GM21529 (cell line): ENCODE results near the gene TCFL5.

ENCODE experiments used
- ATAC-seq: cut with Tn5 transposase; IDR thresholded peaks from one replicate; pipeline ENCODE4 v1.9.1; 2021; ENCODE audit not compliant: unreplicated experiment

The TCFL5 gene

GRCh38 chr20:62838128-62838891 lies 23.3 kb downstream of the TCFL5 start:
- peak; percentile 61 for ATAC-seq

- ATAC-seq, result peak; percentile 20
These were observed 23.9 kb downstream of the TCFL5 start for GRCh38 chr20:62837790-62838127.

- ATAC-seq, result no peak
These were observed 24.6 kb downstream of the TCFL5 start for GRCh38 chr20:62836967-62837490.

- no peak for ATAC-seq
These were observed 25.4 kb downstream of the TCFL5 start for GRCh38 chr20:62835931-62836861.

GRCh38 chr20:62834967-62835730 lies 26.5 kb downstream of the TCFL5 start:
- ATAC-seq, result no peak

GRCh38 chr20:62832951-62833391 lies 28.7 kb downstream of the TCFL5 start:
- peak; percentile 42 for ATAC-seq

- ATAC-seq, result peak; percentile 63
These were observed 29.3 kb downstream of the TCFL5 start for GRCh38 chr20:62832212-62832922.

GRCh38 chr20:62831854-62832211 lies 29.8 kb downstream of the TCFL5 start:
- ATAC-seq, result no peak

GRCh38 chr20:62831361-62831788 lies 30.2 kb downstream of the TCFL5 start:
- no peak for ATAC-seq

GRCh38 chr20:62830821-62831220 lies 30.8 kb downstream of the TCFL5 start:
- no peak for ATAC-seq

GRCh38 chr20:62830251-62830650 lies 31.4 kb downstream of the TCFL5 start:
- no peak for ATAC-seq

- ATAC-seq, result no peak
These were observed 32.1 kb downstream of the TCFL5 start for GRCh38 chr20:62829231-62830230.

- no peak for ATAC-seq
These were observed 33.0 kb downstream of the TCFL5 start for GRCh38 chr20:62828511-62829230.

- ATAC-seq, result no peak
These were observed 33.6 kb downstream of the TCFL5 start for GRCh38 chr20:62828051-62828450.

- no peak for ATAC-seq
These were observed 34.1 kb downstream of the TCFL5 start for GRCh38 chr20:62827311-62828038.

GRCh38 chr20:62826646-62827310 lies 34.8 kb downstream of the TCFL5 start:
- ATAC-seq, result no peak

- ATAC-seq, result no peak
These were observed 35.5 kb downstream of the TCFL5 start for GRCh38 chr20:62825986-62826645.
